AG04450 (cell line): ENCODE measurements around the gene BCOR. TPM values are rescaled to one million over a fixed set of nuclear protein-coding genes. Genes with fewer than 3 reads are reported as not detected.

Experiments used
- CTCF ChIA-PET: fragments of 300-600, 350-600 bp; formaldehyde crosslinking; extraction: SDS; loops from one replicate; lab custom pipeline; 2022; ENCODE audit warnings: antibody characterized with exemption, inconsistent platforms; lab: Charles Lee
- POLR2A ChIA-PET: fragments of 350-600 bp; formaldehyde crosslinking; extraction: SDS; loops from one replicate; lab custom pipeline; 2021; ENCODE audit warnings: antibody characterized with exemption, inconsistent platforms; lab: Yijun Ruan, JAX
- DNase-seq: peaks from one replicate; pipeline ENCODE4 v3.0.0-alpha.2; 2011; ENCODE audit warnings: low read depth, low spot score
- H3K27ac ChIP-seq: one replicate; pipeline ENCODE4 v1.5.1; 2012; ENCODE audit warnings: low read depth, low read length, control low read depth
- H3K27me3 ChIP-seq: one replicate; pipeline ENCODE4 v1.6.0; 2012; ENCODE audit warnings: low read length; ENCODE audit not compliant: control insufficient read depth, insufficient read depth
- H3K4me3 ChIP-seq: 2 replicates; pipeline ENCODE4 v1.5.1; 2011; ENCODE audit warnings: mild to moderate bottlenecking, low read depth, low read length, control low read depth
- H3K9me3 ChIP-seq: 2 replicates; pipeline ENCODE4 v1.5.1; 2012; ENCODE audit warnings: low read length; ENCODE audit not compliant: control insufficient read depth, insufficient read depth
- polyA plus RNA-seq: library from polyadenylated mRNA; depleted of rRNA; stranded (reverse); fragments of >200 nt; gene quantifications from 2 replicates; pipeline ENCODE4 v1.2.3, GENCODE V29; 2011
- TF ChIP-seq, protein P1 (sequence below): IDR thresholded peaks from 2 replicates; pipeline ENCODE4 v1.5.1; 2011; ENCODE audit warnings: low read depth, low read length, control low read depth, inconsistent platforms

The BCOR gene
- polyA plus RNA-seq, 1 experiment = 5.4 TPM

DNA sequence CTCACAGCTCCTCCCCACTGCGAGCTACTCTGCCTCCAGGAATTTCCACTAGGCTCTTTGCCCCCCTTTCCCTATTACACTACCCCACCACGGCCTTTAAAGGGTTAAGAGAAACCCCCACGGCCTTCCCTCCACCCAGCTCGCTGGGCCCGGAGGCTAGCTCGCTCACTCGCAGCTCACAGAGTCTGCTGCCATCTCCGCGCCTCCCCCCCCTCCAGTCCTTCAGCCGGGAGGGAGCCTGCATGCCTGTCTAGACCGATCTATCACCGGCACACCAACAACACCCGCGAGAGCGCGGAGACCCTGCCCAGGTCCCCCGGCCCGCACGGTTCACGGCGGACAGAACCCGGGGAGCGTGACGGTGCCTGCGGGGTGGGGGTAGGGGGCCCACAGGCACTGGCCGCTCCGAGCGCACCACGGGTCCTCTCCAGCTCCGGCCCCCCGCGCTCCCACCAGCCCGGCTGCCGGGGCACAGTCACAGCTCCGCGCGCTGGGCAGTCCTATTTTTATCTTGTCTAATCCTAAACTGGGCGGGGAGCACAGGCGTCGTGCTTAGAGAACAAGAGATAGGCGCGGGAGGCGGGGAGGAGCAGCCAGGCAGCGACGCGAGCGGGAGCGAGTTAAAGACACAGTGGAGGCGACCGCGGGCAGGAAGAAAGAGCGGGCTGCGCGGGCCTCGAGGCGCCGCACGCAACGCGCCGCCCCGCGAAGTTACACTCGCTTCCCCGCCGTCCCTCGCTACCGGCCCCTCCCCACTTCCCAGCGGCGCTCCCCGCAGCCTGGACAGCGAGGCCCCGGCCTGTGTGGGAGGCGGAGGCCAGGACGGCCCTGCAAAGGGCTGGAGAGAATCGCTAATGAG lies 3.5 kb downstream of the BCOR start:
- DNase-seq = no peak
- Histone ChIP-seq H3K27me3 (no peaks in the 10 kb centered on the region), H3K9me3 (no peaks in the 10 kb centered on the region), H3K27ac (no peak overlapping the region), H3K4me3 (peak overlapping the region; percentile 62)
- TF ChIP-seq, protein P1, sequence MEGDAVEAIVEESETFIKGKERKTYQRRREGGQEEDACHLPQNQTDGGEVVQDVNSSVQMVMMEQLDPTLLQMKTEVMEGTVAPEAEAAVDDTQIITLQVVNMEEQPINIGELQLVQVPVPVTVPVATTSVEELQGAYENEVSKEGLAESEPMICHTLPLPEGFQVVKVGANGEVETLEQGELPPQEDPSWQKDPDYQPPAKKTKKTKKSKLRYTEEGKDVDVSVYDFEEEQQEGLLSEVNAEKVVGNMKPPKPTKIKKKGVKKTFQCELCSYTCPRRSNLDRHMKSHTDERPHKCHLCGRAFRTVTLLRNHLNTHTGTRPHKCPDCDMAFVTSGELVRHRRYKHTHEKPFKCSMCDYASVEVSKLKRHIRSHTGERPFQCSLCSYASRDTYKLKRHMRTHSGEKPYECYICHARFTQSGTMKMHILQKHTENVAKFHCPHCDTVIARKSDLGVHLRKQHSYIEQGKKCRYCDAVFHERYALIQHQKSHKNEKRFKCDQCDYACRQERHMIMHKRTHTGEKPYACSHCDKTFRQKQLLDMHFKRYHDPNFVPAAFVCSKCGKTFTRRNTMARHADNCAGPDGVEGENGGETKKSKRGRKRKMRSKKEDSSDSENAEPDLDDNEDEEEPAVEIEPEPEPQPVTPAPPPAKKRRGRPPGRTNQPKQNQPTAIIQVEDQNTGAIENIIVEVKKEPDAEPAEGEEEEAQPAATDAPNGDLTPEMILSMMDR = no peak
- ChIA-PET POLR2A (interaction anchor here (0.7 to 1.3 kb wide), 2 partner anchors 9 to 172 kb away, joined by 3 to 6 read pairs; no protein-coding TSS in a partner anchor), CTCF (no interaction called here)

DNA sequence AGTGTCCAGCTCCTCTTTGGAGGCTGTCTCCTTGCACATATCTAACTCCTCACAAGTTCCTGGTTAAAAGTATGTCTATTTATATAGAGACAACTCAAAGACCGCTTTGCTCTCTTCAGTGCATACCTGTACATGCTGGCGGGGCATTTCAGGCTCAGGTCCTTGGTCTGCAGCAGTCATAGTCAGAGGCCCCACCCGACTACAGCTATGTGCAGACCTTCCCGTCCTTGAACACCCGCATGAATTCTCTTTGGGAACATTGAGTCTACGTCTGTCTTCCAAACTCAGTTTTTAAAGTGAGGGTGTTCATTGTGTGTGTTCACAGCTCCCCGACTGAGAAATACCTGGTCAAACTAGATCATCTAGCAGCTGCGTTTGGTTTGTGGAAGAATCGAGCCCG lies 4.2 kb downstream of the BCOR start:
- POLR2A ChIA-PET = interaction anchor here (1.3 kb wide), 1 partner anchor 9 kb away, joined by 6 read pairs; no protein-coding TSS in a partner anchor
- Histone ChIP-seq H3K27me3 (no peaks in the 10 kb centered on the region), H3K27ac (no peak overlapping the region), H3K4me3 (peak overlapping the region; percentile 62), H3K9me3 (no peaks in the 10 kb centered on the region)
- TF ChIP-seq, protein P1 = no peak
- CTCF ChIA-PET = no interaction called here
- no peak for DNase-seq

DNA sequence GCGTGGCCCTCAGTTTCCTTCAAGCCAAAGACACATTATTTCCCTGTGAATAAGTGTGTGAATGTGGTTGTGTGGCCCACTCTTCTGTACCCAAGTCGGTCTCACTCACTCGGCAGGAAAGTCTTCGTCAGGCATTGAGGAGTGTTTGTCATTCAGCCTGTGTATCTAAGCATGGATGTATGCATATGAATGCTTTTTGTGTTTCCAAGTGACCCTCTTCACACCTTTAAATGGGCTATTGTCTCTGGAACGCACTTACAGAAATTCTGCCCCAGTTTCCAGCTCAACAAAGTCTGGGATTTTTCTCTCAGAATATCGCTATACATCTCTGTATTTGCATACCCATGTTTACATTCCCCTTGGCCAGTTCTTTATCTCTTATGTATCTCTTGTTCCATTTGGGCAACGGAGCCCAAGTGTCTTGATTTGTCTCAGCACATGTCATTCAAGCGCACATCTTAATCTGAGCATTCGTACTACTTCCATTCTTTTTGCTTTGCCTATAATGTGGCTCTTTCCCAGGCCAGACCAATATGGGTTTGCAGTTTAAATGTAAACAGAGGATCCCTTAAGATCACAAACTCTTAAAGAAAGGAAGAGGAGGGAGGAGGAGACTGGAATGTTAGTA lies 4.8 kb downstream of the BCOR start:
- Histone ChIP-seq H3K27me3 (no peaks in the 10 kb centered on the region), H3K4me3 (no peak overlapping the region), H3K9me3 (no peaks in the 10 kb centered on the region), H3K27ac (no peak overlapping the region)
- no peak for DNase-seq
- POLR2A ChIA-PET = no interaction called here
- CTCF ChIA-PET = no interaction called here
- TF ChIP-seq, protein P1 = no peak

DNA sequence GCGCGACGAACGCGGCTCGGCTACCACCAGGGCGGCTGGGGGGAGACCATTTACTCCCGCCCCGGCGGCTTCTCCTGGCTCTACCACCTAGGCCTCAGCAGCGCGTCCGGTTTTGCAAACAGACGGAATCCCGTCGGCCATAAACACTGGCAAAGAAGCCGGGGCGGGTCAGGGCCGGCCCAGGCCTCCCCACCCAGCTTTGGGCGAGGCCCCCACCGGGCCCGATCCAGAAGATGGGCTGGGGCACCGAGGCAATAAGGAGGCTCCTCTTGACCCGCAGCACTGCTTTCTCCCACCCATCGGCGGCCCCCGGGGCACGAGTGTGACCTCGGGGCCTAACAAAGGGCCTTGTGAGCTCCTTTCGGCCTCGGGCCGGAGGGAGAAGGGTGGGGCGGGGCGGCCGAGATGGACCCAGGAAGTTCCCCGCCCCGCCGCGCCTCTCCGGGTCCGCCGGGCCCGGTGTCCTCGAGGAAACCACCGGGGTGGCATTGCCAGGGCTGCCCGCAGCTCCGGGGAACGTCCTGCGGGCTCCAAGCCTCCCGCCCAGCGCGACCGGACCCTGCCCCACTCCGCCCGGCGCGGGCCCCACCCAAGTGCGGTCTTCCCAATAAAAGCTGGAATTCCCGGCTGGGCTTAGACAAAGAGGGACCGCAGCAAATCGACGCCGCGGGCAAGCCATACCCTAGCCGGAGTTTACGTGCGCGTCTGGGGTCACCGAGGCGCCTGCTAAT lies 5.9 kb downstream of the BCOR start:
- H3K4me3 ChIP-seq = no peak overlapping the region
- ChIA-PET POLR2A (no interaction called here), CTCF (no interaction called here)

More for the DNA sequence above, 5.9 kb downstream of the BCOR start:
- no peak for DNase-seq
- TF ChIP-seq, protein P1 = no peak
- H3K9me3 ChIP-seq = no peaks in the 10 kb centered on the region
- H3K27ac ChIP-seq = no peak overlapping the region
- H3K27me3 ChIP-seq = no peaks in the 10 kb centered on the region
